Ammon's horn (tissue), 1 donor: ENCODE measurements around the gene SLC39A3.

ENCODE experiments used
- DNase-seq: peaks from one replicate; pipeline ENCODE4 v3.0.0-alpha.2; 2016; ENCODE audit warnings: low spot score

Gene SLC39A3

DNA sequence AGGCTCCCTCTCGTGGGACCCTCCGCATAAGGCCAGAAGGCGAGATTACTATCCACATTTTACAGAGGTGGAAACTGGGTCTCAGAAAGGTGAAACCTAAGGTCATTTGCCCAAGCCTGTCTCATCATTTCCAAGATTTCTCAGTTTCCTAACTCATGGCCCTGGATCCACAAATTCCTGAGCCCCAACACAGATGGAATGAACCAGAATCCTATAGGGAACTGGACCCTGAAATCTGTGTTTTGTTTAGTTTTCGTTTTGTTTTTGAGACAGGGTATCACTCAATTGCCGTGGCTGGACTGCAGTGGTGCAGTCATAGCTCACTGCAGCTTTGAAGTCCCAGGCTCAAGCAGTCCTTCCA is 36.8 kb downstream of the SLC39A3 start:
- DNase-seq = no peak

DNA sequence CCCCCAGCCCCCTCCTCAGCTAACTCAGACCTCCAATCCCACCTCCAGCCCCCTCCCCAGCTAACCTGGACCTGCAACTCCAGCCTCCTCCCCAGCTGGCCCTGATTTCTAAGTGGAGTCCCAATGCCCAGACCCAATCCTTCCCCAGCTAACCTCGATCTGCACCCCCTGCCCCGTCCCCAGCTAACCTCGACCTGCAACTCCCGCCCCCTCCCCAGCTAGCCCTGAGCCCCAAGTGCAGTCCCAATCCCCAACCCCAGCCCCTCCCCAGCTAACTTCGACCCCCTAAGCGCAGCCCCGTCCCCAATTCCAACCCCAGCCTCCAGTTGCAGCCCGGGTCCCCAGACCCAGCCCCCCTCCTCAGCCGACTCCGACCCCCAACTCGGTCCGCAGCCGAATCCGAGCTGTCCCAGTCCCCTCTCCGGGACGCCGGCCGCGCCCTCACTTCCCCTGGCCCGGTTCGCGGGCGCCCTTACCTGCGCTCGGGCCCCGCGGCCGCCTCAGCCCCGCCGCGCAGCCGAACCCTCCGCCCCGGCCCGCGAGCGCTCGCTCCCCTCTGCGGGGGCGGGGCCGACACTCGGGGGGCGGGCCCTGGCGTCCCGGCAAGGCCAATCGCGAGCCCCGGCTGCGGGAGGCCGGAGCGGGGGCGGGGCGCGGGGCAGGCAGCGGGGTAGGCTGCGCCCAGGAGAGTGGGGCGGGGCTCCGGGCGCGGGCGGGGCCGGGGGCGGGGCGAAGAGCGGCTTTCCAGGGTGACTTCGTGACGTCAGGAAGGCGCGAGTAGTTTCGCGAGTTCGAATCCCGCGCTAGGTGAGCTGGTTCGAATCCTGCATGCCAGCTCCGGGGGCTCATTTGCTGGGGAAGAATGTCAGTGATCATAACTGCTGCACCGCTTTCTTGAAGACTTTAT is 37.4 kb downstream of the SLC39A3 start, which contains the start of gene GNG7:
TSS of gene GNG7 (minus strand) at position 525 of the 907 bp plus-strand sequence. CDS start 182,006 bp downstream, outside the sequence.
- DNase-seq = peak; percentile 96

DNA sequence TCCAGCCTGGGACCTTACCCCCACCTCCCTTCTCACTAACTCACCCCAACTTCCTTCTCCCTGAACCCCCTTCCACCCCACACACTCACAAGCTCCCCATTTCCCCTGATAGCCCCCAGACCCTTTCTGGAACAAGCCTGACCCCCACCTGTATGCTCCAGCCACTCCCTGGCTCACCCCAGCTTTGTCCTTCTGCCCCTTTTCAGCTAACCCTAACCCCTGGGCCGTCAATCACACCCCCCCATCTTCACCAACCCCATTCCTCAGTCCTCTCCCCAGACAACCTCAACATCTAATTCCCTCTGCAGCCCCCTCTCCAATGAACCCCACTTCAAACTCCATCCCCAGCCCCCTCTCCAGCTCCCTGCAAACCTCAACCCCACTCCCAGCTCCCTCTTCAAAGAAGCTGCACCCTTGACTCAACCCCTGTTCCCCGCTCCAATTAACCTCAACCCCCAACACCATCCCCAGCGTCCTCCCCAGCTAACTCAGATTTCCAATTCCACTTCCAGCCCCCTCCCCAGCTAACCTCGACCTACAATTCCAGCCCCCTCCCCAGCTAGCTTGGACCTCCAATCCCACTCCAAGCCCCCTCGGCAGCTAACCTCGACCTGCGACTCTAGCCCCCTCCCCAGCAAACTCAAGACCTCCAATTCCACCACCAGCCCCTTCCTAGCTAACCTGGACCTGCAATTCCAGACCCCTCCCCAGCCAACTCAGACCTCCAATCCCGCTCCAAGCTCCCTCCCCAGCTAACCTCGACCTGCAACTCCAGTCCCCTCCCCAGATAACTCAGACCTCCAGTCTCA is 38.3 kb downstream of the SLC39A3 start:
- DNase-seq = no peak

DNA sequence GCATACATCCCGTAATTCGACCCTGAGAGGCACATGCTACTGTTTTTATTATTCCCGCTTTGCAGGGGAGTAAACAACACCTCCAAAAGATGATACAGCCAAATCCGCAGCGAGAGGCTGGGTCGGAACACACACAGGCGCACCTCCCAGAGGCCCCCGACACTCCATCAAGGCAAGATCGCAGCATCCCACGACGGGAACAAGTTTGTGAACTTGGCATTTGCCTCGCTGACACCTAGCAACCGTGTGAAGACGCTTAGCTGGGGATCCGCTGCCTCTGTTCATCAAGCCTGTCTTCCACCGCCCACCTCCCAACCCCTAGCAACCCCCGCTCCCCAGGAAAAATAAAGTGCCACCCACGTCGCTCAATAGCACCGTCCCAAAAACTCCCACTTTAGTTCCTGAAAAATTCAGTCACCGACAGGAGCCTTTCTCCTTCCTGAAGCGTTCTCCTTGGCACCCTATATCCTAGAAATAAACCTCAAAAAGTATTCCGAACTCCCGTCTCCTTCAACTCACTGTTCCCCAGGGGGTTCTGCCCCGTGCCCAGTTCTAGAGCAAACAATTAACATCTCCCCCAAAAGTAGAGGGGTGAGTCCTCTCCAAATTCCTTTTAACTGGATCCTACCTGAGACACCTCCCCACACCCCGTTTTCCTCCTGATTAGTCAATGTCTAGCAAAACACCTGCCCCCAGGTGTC is 39.0 kb downstream of the SLC39A3 start:
- DNase-seq = peak; percentile 57

DNA sequence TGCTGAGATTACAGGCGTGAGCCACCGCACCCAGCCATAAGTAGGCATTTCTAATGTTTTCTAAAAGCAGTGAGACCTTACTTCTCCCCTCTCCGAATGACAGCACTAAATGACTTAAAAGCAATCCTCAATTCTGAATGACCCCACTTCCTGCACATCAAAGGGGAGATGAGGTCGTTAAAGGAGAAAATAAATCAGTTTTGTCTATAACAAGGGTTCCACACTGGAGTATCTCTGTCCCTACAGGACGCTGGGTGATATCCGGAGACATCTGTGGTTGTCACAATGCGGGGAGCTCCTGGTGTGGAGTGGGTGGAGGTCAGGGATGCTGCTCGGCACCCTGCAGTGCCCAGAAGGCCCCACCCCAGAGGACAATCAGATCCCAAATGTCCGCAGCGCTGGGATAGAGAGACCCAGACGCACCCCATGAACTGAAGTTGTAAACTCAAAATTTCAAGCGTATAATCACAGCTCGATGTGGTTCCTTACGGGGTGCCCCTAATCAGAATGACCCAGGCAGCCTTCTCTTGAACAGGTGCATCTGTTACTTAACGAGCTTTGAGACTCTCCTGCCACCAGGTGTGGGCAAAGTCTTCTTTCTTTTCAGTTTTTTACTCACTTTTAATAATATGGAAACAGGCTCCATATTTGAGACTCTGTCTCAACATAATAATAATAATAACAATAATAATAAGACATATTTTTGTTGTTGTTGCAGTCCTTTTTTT is 40.2 kb downstream of the SLC39A3 start:
- no peak for DNase-seq

DNA sequence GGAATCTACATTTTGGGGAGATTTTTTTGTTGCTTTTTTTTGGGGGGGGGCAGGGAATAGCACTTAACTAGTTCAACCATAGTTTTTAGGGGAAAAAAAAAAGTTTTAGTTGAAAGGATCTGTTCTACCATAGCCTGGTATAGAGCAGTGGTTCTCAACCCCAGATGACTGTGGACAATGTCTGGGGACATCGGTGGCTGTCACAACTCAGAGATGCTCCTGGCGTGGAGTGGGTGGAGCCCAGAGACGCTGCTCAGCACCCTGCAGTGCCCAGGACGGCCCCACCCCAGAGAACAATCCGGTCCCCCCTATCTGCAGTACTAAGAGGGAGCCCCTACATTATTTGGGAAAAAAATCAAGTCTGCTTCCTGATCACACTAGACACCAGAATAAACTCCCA is 45.6 kb downstream of the SLC39A3 start:
- DNase-seq = no peak

DNA sequence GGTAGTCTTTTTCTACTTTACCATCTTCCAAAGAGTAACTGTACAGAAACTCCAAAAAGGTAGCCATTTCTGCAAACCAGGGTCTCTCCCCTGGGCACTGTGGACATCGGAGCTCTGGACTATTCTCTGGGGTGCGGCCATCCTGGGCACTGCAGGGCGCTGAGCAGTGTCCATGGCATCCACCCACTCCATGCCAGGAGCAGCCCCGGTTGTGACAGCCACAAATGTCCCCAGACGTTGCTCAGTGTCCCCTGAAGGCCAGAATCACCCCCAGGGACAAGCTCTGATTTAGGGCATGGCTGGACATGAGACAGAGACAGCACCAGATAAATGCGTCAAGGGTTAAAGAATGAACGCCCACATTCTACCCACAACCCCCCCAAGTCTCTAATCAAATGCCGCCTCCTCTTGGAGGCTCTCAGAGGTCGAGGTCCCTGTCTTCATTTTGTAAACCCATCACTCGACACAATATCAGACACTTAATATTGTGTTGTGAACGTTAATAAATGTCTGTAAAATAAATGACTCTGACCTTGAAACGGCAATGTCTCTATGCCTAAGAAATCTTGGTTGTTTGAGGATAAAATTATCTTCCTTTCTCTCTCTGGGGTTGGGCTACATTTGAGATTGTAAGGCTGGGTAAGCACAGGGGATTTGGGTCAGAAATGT is 46.2 kb downstream of the SLC39A3 start:
- no peak for DNase-seq

DNA sequence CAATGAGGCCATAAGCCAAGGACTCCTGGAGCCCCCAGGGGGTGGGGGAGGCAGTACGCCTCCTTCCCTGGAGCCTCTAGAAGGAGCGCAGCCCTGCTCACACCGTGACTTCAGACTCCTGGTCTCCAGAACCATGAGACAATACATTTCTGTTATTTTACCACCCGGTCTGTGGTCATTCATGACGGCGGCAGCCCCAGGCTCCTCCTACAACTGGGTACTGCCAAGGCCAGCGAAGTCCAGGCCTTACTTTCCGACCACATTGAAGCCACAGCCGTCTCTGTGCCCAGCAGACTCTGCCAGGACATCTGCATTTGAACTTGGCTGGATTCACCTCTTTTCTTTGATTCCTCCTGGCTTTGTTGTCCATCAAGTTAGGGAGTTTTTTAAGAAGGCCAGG is 47.9 kb downstream of the SLC39A3 start:
- peak; percentile 93 for DNase-seq

DNA sequence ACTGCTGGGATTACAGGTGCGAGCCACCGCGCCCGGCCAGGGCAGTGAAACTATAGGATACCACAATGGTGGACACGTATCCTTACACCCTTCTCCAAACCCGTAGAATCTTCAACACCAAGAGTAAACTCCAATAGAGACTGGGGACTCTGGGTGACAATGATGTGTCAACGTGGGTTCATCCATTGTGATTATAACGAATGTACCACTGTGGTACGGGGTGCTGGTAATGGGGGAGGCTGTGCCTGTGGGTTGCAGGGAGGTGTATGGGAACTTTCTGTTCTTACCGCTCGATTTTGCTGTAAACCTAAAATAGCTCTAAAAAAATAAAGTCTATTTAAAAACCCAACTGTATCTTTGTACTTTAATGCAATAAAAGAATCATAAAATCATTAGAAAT is 49.0 kb downstream of the SLC39A3 start:
- no peak for DNase-seq

DNA sequence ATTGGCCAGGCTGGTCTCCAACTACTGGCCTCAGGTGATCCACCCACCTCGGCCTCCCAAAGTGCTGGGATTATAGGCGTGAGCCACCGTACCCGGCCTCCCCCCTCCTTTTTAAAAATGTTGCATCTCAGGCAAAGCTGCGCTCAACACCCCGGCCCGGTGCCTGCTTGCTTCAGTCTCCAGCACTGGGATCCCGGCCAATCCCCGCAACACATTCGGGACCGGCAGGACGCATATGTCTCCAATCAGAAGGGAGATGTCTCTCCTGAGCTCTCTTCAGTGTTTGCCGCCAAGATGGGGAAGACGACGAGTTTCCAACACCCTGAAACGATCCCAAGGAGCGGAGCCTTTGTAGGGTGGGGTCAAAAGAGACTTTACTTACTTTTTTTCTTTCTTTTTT is 53.5 kb downstream of the SLC39A3 start:
- no peak for DNase-seq

DNA sequence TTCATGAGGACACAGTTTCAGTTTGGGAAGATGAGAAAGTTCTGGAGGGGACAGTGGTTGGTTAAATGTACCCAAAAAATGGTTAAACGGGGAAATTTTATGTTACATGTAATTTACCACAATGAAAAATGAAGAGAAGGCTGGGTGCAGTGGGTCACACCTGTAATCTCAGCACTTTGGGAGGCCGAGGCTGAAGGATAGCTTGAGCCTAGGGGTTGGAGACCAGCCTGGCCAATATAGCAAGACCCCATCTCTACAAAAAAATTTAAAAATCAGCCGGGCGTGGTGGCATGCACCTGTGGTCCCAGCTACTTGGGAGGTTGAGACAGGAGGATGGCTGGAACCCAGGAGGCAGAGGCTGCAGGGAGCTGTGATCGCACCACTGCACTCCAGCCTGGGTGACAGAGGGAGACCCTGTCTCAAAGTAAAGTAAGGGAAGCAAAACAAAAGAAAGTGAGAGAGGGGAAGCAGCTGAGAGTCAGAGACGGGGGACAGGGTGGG is 54.6 kb downstream of the SLC39A3 start:
- DNase-seq = no peak

DNA sequence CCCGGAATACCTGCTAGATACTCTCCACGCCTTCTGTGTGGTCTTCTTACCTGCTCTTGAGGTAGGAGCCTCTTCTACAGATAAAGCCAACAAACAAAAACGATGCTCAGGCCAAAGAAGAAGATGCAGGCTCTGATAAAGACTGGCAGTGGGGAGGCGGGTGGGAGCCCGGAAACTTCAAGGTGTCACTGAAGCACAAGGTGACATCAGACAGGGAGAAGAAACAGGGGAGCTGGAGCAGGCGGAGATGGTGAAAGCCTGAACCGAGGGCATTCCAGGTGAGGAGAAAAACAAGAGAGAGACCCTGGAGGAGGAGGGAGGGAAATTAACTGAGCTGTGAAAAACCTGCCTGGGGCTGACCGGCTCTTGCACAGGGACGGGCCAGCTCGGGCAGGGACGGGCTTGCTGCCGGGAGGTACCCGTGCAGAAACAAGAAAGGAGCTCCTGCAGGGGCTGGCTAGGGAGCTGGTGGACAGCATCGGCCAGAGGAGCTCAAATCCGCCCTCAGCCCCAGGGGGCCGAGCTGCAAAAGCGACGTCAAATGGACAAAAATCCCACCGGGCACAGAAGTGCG is 56.3 kb downstream of the SLC39A3 start:
- DNase-seq = no peak
